Sigmoid colon (tissue), 4 donors: ENCODE measurements around the gene DDIT4.

Experiments
- EP300 ChIP-seq, 4 donors: sonication (generic); formaldehyde crosslinking; IDR thresholded peaks; one replicate each; pipeline ENCODE4 v1.6.1; 2017; ENCODE audit warnings: antibody characterized with exemption in 4 of 4
- POLR2A ChIP-seq, 2 donors: fragments of 450-650 bp; IDR thresholded peaks; one replicate each; pipeline ENCODE4 v1.6.1; 2016; ENCODE audit warnings: antibody characterized with exemption in 2 of 2, mild to moderate bottlenecking in 2 of 2, moderate library complexity in 2 of 2
- POLR2AphosphoS5 ChIP-seq, 4 donors: sonication (generic); formaldehyde crosslinking; IDR thresholded peaks; one replicate each; pipeline ENCODE4 v1.6.1; 2017; ENCODE audit warnings: antibody characterized with exemption in 4 of 4
- TF ChIP-seq, protein P1 (sequence below), 4 experiments: fragments of 450-650 bp in 3 of 4; fragments of 200-600 bp in 1 of 4; IDR thresholded peaks; one replicate each; pipeline ENCODE4 v1.5.1; 2016 to 2019; ENCODE audit warnings: antibody characterized with exemption in 4 of 4, mild to moderate bottlenecking in 3 of 4, moderate library complexity in 2 of 4

DNA sequence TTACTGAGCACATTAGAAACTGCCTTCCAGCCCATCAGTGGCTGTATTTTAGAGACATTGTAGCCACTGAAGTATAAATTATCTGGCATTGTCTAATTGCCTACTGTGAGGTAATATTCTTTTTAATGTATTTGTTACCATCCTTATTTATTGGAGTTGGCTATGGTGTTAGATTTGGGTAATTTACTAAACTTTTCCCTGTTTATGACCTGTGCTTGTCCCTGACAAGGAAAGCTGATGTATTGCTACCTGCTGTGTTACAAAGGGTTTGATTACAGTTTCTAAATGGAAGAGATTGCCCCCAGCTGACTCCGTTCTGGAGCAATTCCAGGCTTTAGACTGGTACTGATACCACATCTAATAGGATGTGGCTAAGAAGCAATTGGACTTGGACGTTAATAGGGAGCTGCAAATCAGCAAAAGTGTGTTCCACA, 45.4 kb upstream of the DDIT4 start:
- TF ChIP-seq, protein P1, sequence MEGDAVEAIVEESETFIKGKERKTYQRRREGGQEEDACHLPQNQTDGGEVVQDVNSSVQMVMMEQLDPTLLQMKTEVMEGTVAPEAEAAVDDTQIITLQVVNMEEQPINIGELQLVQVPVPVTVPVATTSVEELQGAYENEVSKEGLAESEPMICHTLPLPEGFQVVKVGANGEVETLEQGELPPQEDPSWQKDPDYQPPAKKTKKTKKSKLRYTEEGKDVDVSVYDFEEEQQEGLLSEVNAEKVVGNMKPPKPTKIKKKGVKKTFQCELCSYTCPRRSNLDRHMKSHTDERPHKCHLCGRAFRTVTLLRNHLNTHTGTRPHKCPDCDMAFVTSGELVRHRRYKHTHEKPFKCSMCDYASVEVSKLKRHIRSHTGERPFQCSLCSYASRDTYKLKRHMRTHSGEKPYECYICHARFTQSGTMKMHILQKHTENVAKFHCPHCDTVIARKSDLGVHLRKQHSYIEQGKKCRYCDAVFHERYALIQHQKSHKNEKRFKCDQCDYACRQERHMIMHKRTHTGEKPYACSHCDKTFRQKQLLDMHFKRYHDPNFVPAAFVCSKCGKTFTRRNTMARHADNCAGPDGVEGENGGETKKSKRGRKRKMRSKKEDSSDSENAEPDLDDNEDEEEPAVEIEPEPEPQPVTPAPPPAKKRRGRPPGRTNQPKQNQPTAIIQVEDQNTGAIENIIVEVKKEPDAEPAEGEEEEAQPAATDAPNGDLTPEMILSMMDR (IDR thresholded peaks at IDR 0.05) = no peak
- TF ChIP-seq POLR2AphosphoS5 (IDR thresholded peaks at IDR 0.05) (no peak), EP300 (IDR thresholded peaks at IDR 0.05) (no peak), POLR2A (IDR thresholded peaks at IDR 0.05) (no peak)
